Mammary epithelial cell (primary cell): Measurements from ENCODE around the gene CHST7.
"Not testable (repeated sequence)": the region's sequence is repeated elsewhere in the genome, so short reads cannot be mapped to it uniquely, and the experiment has no call there.

Source experiments
- CTCF ChIP-seq, 2 donors: IDR thresholded peaks in 1 of 2; conservative IDR thresholded peaks in 1 of 2; 2 replicates each; pipeline ENCODE4 v1.5.1; 2011 to 2012; ENCODE audit warnings: inconsistent platforms in 2 of 2, low read length in 2 of 2, mild to moderate bottlenecking in 2 of 2, control low read depth in 1 of 2, low read depth in 1 of 2; ENCODE audit not compliant: insufficient read depth in 1 of 2; ENCODE audit errors: extremely low read depth in 1 of 2
- EZH2 ChIP-seq: IDR thresholded peaks from 2 replicates; pipeline ENCODE4 v1.6.1; 2012; ENCODE audit warnings: low read length, inconsistent platforms, borderline replicate concordance

- not testable (repeated sequence) for TF ChIP-seq EZH2; CTCF (conservative IDR thresholded peaks at IDR 0.05 in 1 of 2, IDR thresholded peaks at IDR 0.05 in 1 of 2; ENCODE audit: extremely low read depth in 1 of 2, insufficient read depth in 1 of 2, low read depth in 1 of 2, low read length in 2 of 2)
These were observed 44.9 kb upstream of the CHST7 start for GRCh38 chrX:46528640-46529039.
